Vagina (tissue), 2 donors: ENCODE measurements around the gene FRMPD2. TPM values are rescaled to one million over a fixed set of nuclear protein-coding genes. Genes with fewer than 3 reads are reported as not detected.

Experiments used
- DNase-seq, 2 donors: peaks; one replicate each; pipeline ENCODE4 v3.0.0-alpha.2; 2017; ENCODE audit errors: extremely low spot score in 2 of 2
- H3K27ac ChIP-seq: fragments of 200-600 bp; sonication (generic); one replicate; pipeline ENCODE4 v1.5.1; 2019
- H3K27me3 ChIP-seq: fragments of 200-600 bp; sonication (generic); one replicate; pipeline ENCODE4 v1.5.1; 2019
- H3K36me3 ChIP-seq, 2 donors: fragments of 200-600 bp; sonication (generic); one replicate each; pipeline ENCODE4 v1.5.1; 2017 to 2019
- H3K4me1 ChIP-seq: fragments of 200-600 bp; sonication (generic); one replicate; pipeline ENCODE4 v1.5.1; 2019
- H3K4me3 ChIP-seq, 2 donors: fragments of 200-600 bp; sonication (generic); 1 replicate in 1 of 2; 2 replicates in 1 of 2; pipeline ENCODE4 v1.5.1; 2016 to 2019
- H3K9me3 ChIP-seq: fragments of 200-600 bp; sonication (generic); one replicate; pipeline ENCODE4 v1.5.1; 2019
- POLR2A ChIP-seq, 2 donors: fragments of 450-650 bp; IDR thresholded peaks; one replicate each; pipeline ENCODE4 v1.6.1; 2017; ENCODE audit warnings: antibody characterized with exemption in 2 of 2, mild to moderate bottlenecking in 2 of 2, moderate library complexity in 2 of 2
- POLR2AphosphoS5 ChIP-seq, 2 donors: sonication (generic); formaldehyde crosslinking; IDR thresholded peaks; one replicate each; pipeline ENCODE4 v1.9.0; 2017; ENCODE audit warnings: antibody characterized with exemption in 2 of 2, mild to moderate bottlenecking in 2 of 2, low read depth in 1 of 2; ENCODE audit not compliant: insufficient read depth in 1 of 2
- intact Hi-C: fragments of 100-400 bp; cut with DNase I; formaldehyde crosslinking; loops from one replicate; pipeline ENCODE4 v1.15.1; 2023
- total RNA-seq: library from RNA; depleted of rRNA; stranded (reverse); fragments of >200 nt; gene quantifications from one replicate; pipeline ENCODE4 v1.2.3, GENCODE V29; 2016
- TF ChIP-seq, protein P1 (sequence below), 3 experiments: fragments of 450-650 bp in 2 of 3; fragments of 200-600 bp in 1 of 3; sonication (generic) in 1 of 3; IDR thresholded peaks; one replicate each; pipeline ENCODE4 v1.5.1; 2017 to 2019; ENCODE audit warnings: antibody characterized with exemption in 3 of 3, mild to moderate bottlenecking in 2 of 3, moderate library complexity in 2 of 3

The FRMPD2 gene
- total RNA-seq, 1 donor from 2014 or later = not detected

- DNase-seq = no peak
- H3K36me3 ChIP-seq = no peaks in the 10 kb centered on the region
- TF ChIP-seq POLR2A (IDR thresholded peaks at IDR 0.05) (no peak), POLR2AphosphoS5 (IDR thresholded peaks at IDR 0.05; ENCODE audit: insufficient read depth in 1 of 2, low read depth in 1 of 2) (no peak)
- TF ChIP-seq, protein P1, sequence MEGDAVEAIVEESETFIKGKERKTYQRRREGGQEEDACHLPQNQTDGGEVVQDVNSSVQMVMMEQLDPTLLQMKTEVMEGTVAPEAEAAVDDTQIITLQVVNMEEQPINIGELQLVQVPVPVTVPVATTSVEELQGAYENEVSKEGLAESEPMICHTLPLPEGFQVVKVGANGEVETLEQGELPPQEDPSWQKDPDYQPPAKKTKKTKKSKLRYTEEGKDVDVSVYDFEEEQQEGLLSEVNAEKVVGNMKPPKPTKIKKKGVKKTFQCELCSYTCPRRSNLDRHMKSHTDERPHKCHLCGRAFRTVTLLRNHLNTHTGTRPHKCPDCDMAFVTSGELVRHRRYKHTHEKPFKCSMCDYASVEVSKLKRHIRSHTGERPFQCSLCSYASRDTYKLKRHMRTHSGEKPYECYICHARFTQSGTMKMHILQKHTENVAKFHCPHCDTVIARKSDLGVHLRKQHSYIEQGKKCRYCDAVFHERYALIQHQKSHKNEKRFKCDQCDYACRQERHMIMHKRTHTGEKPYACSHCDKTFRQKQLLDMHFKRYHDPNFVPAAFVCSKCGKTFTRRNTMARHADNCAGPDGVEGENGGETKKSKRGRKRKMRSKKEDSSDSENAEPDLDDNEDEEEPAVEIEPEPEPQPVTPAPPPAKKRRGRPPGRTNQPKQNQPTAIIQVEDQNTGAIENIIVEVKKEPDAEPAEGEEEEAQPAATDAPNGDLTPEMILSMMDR (IDR thresholded peaks at IDR 0.05) = no peak
- H3K27ac ChIP-seq = no peak overlapping the region
- no peaks in the 10 kb centered on the region for H3K27me3 ChIP-seq
- intact Hi-C loops = no loop called here
- no peaks in the 10 kb centered on the region for H3K9me3 ChIP-seq
- no peaks in the 10 kb centered on the region for H3K4me1 ChIP-seq
- no peak overlapping the region for H3K4me3 ChIP-seq
Observed at GRCh38 chr10:48195803-48196202, 78.7 kb downstream of the FRMPD2 start.

GRCh38 chr10:48194830-48195229, 79.7 kb downstream of the FRMPD2 start:
- intact Hi-C loops = no loop called here
- no peak overlapping the region for H3K27ac ChIP-seq
- no peaks in the 10 kb centered on the region for H3K36me3 ChIP-seq
- no peaks in the 10 kb centered on the region for H3K9me3 ChIP-seq
- TF ChIP-seq, protein P1 (IDR thresholded peaks at IDR 0.05) = no peak
- no peak for TF ChIP-seq POLR2A (IDR thresholded peaks at IDR 0.05)
- no peak for DNase-seq
- no peaks in the 10 kb centered on the region for H3K27me3 ChIP-seq
- H3K4me3 ChIP-seq = no peak overlapping the region
- no peaks in the 10 kb centered on the region for H3K4me1 ChIP-seq

DNA sequence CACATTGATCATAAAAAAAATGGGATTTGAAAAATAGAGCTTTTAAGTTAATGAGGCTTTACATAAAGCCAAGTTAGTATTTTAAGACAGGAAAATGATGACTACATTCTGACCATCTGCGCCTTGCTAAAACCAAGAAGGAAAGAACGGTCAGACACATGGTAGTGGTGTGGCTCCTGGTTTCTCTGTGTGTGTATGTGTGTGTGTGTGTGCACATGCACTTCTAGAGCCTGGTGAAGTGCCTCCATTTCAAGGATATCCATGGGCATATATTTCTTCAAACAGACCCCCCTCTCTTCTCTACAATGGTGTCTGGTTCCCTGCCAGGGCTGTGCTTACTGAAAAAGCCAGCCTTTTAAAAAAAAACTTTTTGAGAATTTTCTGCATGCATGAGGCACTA, 80.9 kb downstream of the FRMPD2 start:
- Histone ChIP-seq H3K27ac (no peak overlapping the region), H3K9me3 (no peaks in the 10 kb centered on the region), H3K4me1 (no peaks in the 10 kb centered on the region), H3K27me3 (no peaks in the 10 kb centered on the region), H3K4me3 (no peak overlapping the region), H3K36me3 (no peaks in the 10 kb centered on the region)
- no peak for DNase-seq
- TF ChIP-seq POLR2AphosphoS5 (IDR thresholded peaks at IDR 0.05; ENCODE audit: insufficient read depth in 1 of 2, low read depth in 1 of 2) (no peak), POLR2A (IDR thresholded peaks at IDR 0.05) (no peak)
- TF ChIP-seq, protein P1 (IDR thresholded peaks at IDR 0.05) = no peak
- intact Hi-C loops = no loop called here

DNA sequence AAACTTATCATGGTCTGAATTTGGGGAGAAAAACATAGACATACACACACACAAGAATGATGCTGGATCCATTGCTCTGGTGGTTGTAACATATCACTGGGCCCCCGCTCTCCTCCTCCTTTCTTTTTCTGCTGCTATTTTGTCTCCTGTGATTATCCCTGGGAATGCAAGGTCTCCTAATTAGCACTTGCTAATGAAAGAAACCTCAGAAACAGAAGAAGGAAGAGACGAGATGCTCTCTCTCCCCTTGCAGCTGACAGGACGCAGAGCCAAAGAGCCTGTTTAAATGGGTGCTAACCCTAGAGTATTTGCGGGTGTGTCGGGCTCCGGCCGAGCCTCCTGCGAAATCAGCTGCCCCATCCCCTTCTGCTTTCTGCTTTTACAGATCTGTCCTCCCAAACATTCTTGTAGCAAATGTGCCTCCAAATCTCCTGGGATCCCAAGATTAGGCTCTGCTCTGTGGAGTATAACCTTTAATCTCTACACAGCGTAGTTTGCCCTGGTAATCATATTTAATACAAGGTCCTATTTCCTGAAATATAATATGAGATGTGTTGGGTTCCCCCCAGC, 81.5 kb downstream of the FRMPD2 start:
- H3K27me3 ChIP-seq = no peaks in the 10 kb centered on the region
- no peak overlapping the region for H3K27ac ChIP-seq
- H3K4me3 ChIP-seq = no peak overlapping the region
- intact Hi-C loops = no loop called here
- no peaks in the 10 kb centered on the region for H3K9me3 ChIP-seq
- no peak for DNase-seq
- H3K4me1 ChIP-seq = no peaks in the 10 kb centered on the region
- H3K36me3 ChIP-seq = no peaks in the 10 kb centered on the region
- TF ChIP-seq, protein P1 (IDR thresholded peaks at IDR 0.05) = no peak
- TF ChIP-seq POLR2AphosphoS5 (IDR thresholded peaks at IDR 0.05; ENCODE audit: insufficient read depth in 1 of 2, low read depth in 1 of 2) (no peak), POLR2A (IDR thresholded peaks at IDR 0.05) (no peak)

DNA sequence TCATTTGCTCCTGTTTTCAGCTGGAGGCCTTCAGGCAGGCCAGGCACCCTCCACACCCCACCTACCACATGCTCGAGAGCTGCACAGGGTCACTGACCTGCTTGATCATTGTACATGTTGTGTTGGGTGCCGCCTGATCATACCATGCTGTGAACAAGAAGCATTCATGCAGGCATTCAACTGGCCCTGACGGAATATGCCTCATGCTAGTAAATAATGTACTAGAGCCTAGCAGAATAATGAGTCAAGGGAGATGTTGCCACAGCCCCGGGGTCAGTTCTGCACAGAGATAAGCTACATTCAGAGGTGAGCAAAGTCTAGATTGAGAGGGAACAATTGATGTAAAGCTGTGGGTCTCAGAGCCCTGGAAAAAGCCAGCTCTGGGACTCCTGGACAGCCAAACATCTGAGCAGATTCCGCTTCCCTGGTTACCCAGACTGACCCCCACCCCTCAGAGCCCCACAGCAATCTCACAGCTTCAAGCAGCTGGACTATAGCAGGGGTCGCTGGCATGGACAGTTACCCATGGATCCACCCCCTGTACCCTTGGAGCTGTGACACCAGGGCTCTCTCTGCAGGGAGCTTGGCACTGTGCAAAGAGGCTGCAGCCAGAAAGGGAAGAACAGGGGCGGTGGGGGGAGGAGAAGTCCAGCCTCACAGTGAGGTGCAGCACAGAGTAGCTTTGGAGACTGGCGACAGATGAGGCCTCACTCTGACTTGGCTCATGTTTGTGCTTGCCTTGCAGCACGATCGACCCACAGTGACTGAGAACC, 86.6 kb downstream of the FRMPD2 start:
- no peaks in the 10 kb centered on the region for H3K4me1 ChIP-seq
- no peak for DNase-seq
- H3K36me3 ChIP-seq = no peaks in the 10 kb centered on the region
- no peaks in the 10 kb centered on the region for H3K9me3 ChIP-seq
- H3K27ac ChIP-seq = no peak overlapping the region
- no peak for TF ChIP-seq POLR2A (IDR thresholded peaks at IDR 0.05)
- TF ChIP-seq POLR2AphosphoS5 (IDR thresholded peaks at IDR 0.05; ENCODE audit: insufficient read depth in 1 of 2, low read depth in 1 of 2) = no peak
- TF ChIP-seq, protein P1 (IDR thresholded peaks at IDR 0.05) = no peak
- H3K4me3 ChIP-seq = no peak overlapping the region
- H3K27me3 ChIP-seq = no peaks in the 10 kb centered on the region
- intact Hi-C loops = no loop called here
